ENCODE measurements around the gene DIAPH1. TPM values are rescaled to one million over a fixed set of nuclear protein-coding genes. Genes with fewer than 3 reads are reported as not detected.

Gene DIAPH1
- total RNA-seq, 1 experiment from 2014 or later, result 32.9 TPM

GRCh38 chr5:141640051-141640415 is 21.2 kb upstream of the DIAPH1 start:
- DNase-seq (ENCODE audit: low spot score), result no peak

GRCh38 chr5:141639357-141640050 is 20.7 kb upstream of the DIAPH1 start:
- DNase-seq (ENCODE audit: low spot score), result no peak

GRCh38 chr5:141638771-141639170 is 20.0 kb upstream of the DIAPH1 start:
- DNase-seq (ENCODE audit: low spot score), result no peak

- no peak for DNase-seq (ENCODE audit: low spot score)
These were observed 19.1 kb upstream of the DIAPH1 start for GRCh38 chr5:141637767-141638419.

GRCh38 chr5:141637123-141637766 is 18.4 kb upstream of the DIAPH1 start:
- DNase-seq (ENCODE audit: low spot score), result no peak

- peak; percentile 83 for DNase-seq (ENCODE audit: low spot score)
These were observed 17.8 kb upstream of the DIAPH1 start, which contains the start of the genes HDAC3 and RELL2 for GRCh38 chr5:141636413-141637122. TSS of gene HDAC3 (minus strand) at chr5:141636849. CDS start at chr5:141636790, 59 bp downstream. TSS of gene RELL2 (plus strand) at chr5:141636997. CDS start at chr5:141638226, 1,229 bp downstream.

GRCh38 chr5:141636106-141636412 is 17.3 kb upstream of the DIAPH1 start:
- DNase-seq (ENCODE audit: low spot score), result no peak

GRCh38 chr5:141635646-141636045 is 16.8 kb upstream of the DIAPH1 start:
- no peak for DNase-seq (ENCODE audit: low spot score)

- DNase-seq (ENCODE audit: low spot score), result no peak
These were observed 15.9 kb upstream of the DIAPH1 start for GRCh38 chr5:141634720-141635119.

- no peak for DNase-seq (ENCODE audit: low spot score)
These were observed 15.2 kb upstream of the DIAPH1 start for GRCh38 chr5:141633871-141634561.

GRCh38 chr5:141632650-141633049 is 13.8 kb upstream of the DIAPH1 start:
- no peak for DNase-seq (ENCODE audit: low spot score)

GRCh38 chr5:141630570-141631140 is 11.9 kb upstream of the DIAPH1 start:
- no peak for DNase-seq (ENCODE audit: low spot score)

GRCh38 chr5:141628175-141628788 is 9.5 kb upstream of the DIAPH1 start:
- DNase-seq (ENCODE audit: low spot score), result no peak

GRCh38 chr5:141623611-141624010 is 4.8 kb upstream of the DIAPH1 start:
- no peak for DNase-seq (ENCODE audit: low spot score)

- DNase-seq (ENCODE audit: low spot score), result no peak
These were observed 4.4 kb upstream of the DIAPH1 start for GRCh38 chr5:141623186-141623585.

GRCh38 chr5:141618030-141618803 is 583 bp downstream of the DIAPH1 start:
- peak; percentile 51 for DNase-seq (ENCODE audit: low spot score)

- DNase-seq (ENCODE audit: low spot score), result no peak
These were observed 1.1 kb downstream of the DIAPH1 start for GRCh38 chr5:141617682-141618029.

GRCh38 chr5:141617128-141617527 is 1.7 kb downstream of the DIAPH1 start:
- DNase-seq (ENCODE audit: low spot score), result no peak

- no peak for DNase-seq (ENCODE audit: low spot score)
These were observed 2.6 kb downstream of the DIAPH1 start for GRCh38 chr5:141615991-141616720.

- no peak for DNase-seq (ENCODE audit: low spot score)
These were observed 5.5 kb downstream of the DIAPH1 start for GRCh38 chr5:141613344-141613743.
